ENCODE data around the gene DOCK11.
"Not testable (repeated sequence)": the region's sequence is repeated elsewhere in the genome, so short reads cannot be mapped to it uniquely, and the experiment has no call there.

Gene DOCK11

GRCh38 chrX:118464501-118464900 is 31.1 kb upstream of the DOCK11 start:
- Histone ChIP-seq H3K4me3 (ENCODE audit: low read depth, low read length) (no peak overlapping the region), H3K27ac (no peak overlapping the region), H3K4me1 (no peaks in the 10 kb centered on the region), H2AFZ (no peak overlapping the region), H3K36me3 (ENCODE audit: control insufficient read depth, insufficient read depth, low read length) (no peaks in the 10 kb centered on the region), H3K9me3 (ENCODE audit: control insufficient read depth, low read length) (no peaks in the 10 kb centered on the region), H3K4me2 (ENCODE audit: low read length) (no peak overlapping the region), H3K79me2 (no peaks in the 10 kb centered on the region), H3K9ac (no peak overlapping the region), H3K27me3 (ENCODE audit: control insufficient read depth, insufficient read depth, low read length) (no peaks in the 10 kb centered on the region)
- TF ChIP-seq CTCF (IDR thresholded peaks at IDR 0.05): no peak

DNA sequence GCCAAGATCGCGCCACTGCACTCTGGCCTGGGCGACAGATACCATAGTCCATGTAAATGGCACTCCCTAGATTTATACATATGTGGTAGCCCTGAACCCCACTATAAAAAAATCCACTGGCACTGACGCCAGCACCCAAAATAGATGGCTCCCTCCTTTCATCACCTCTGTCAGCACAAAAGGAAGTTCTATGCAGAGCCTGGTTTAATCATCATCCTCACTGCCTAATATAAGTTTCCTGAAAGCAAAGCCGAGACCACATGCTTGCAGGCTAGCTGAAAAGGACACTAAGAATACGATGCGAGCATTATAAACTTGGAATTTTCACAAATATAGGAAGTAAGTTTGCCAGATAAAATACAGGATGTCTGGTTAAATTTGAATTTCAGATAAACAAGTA is 27.5 kb upstream of the DOCK11 start:
- no peak overlapping the region for H3K4me3 ChIP-seq (ENCODE audit: low read depth, low read length)
- no peak overlapping the region for H3K27ac ChIP-seq
- no peak overlapping the region for H3K9ac ChIP-seq
- no peaks in the 10 kb centered on the region for H3K4me1 ChIP-seq
- H3K9me3 ChIP-seq (ENCODE audit: control insufficient read depth, low read length): no peaks in the 10 kb centered on the region
- no peak overlapping the region for H3K4me2 ChIP-seq (ENCODE audit: low read length)
- H3K79me2 ChIP-seq: no peaks in the 10 kb centered on the region
- H3K36me3 ChIP-seq (ENCODE audit: control insufficient read depth, insufficient read depth, low read length): no peaks in the 10 kb centered on the region
- no peaks in the 10 kb centered on the region for H3K27me3 ChIP-seq (ENCODE audit: control insufficient read depth, insufficient read depth, low read length)
- no peak overlapping the region for H2AFZ ChIP-seq
- no peak for TF ChIP-seq CTCF (IDR thresholded peaks at IDR 0.05)

GRCh38 chrX:118470721-118471347 is 24.8 kb upstream of the DOCK11 start:
- not testable (repeated sequence) for H3K4me2 ChIP-seq (ENCODE audit: low read length); H2AFZ ChIP-seq; H3K4me1 ChIP-seq; H3K27ac ChIP-seq; H3K27me3 ChIP-seq (ENCODE audit: control insufficient read depth, insufficient read depth, low read length); H3K4me3 ChIP-seq (ENCODE audit: low read depth, low read length); H3K9ac ChIP-seq; H3K79me2 ChIP-seq; H3K9me3 ChIP-seq (ENCODE audit: control insufficient read depth, low read length); H3K36me3 ChIP-seq (ENCODE audit: control insufficient read depth, insufficient read depth, low read length)

DNA sequence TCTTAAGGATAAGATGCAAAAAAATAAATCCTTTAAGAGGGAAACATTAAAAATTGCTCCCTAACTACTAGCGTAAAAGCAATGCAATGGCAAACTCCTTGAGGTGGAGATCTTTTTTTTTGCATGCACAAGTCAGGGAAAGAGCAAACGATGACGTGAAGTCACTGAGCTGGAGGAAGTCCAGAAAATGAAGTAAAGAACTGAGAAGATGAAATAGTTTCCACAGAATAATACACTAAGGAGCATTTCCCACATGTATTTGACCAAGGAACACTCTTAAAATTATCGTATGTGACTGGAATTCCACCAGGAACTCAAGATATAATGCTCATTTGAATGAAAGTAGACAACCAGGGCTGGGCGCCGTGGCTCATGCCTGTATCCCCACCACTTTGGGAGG is 21.0 kb upstream of the DOCK11 start:
- H2AFZ ChIP-seq: no peak overlapping the region
- TF ChIP-seq CTCF (IDR thresholded peaks at IDR 0.05): no peak
- H3K36me3 ChIP-seq (ENCODE audit: control insufficient read depth, insufficient read depth, low read length): no peaks in the 10 kb centered on the region
- H3K9ac ChIP-seq: no peak overlapping the region
- H3K27me3 ChIP-seq (ENCODE audit: control insufficient read depth, insufficient read depth, low read length): no peaks in the 10 kb centered on the region
- no peaks in the 10 kb centered on the region for H3K79me2 ChIP-seq
- no peaks in the 10 kb centered on the region for H3K4me1 ChIP-seq
- no peaks in the 10 kb centered on the region for H3K9me3 ChIP-seq (ENCODE audit: control insufficient read depth, low read length)
- no peak overlapping the region for H3K4me3 ChIP-seq (ENCODE audit: low read depth, low read length)
- no peak overlapping the region for H3K27ac ChIP-seq
- H3K4me2 ChIP-seq (ENCODE audit: low read length): no peak overlapping the region

- no peak for TF ChIP-seq CTCF (IDR thresholded peaks at IDR 0.05)
- no peak overlapping the region for H2AFZ ChIP-seq
- H3K27me3 ChIP-seq (ENCODE audit: control insufficient read depth, insufficient read depth, low read length): no peaks in the 10 kb centered on the region
- no peaks in the 10 kb centered on the region for H3K4me1 ChIP-seq
- no peak overlapping the region for H3K9ac ChIP-seq
- no peak overlapping the region for H3K27ac ChIP-seq
- H3K9me3 ChIP-seq (ENCODE audit: control insufficient read depth, low read length): no peaks in the 10 kb centered on the region
- H3K4me2 ChIP-seq (ENCODE audit: low read length): no peak overlapping the region
- H3K79me2 ChIP-seq: no peaks in the 10 kb centered on the region
- H3K4me3 ChIP-seq (ENCODE audit: low read depth, low read length): no peak overlapping the region
- no peaks in the 10 kb centered on the region for H3K36me3 ChIP-seq (ENCODE audit: control insufficient read depth, insufficient read depth, low read length)
Observed at GRCh38 chrX:118475903-118476302, 19.7 kb upstream of the DOCK11 start.

All from parathyroid adenoma (tissue), 2 donors.